Renal cortex interstitium (tissue), 15 donors: ENCODE data around the gene HTN3. TPM values are rescaled to one million over a fixed set of nuclear protein-coding genes. Genes with fewer than 3 reads are reported as not detected.
A peak's percentile ranks its signal among the peaks of the same experiment; 100 is the strongest.
"Not testable (repeated sequence)": the region's sequence is repeated elsewhere in the genome, so short reads cannot be mapped to it uniquely, and the experiment has no call there.

Source experiments
- DNase-seq, 11 donors: peaks; one replicate each; pipeline ENCODE4 v3.0.0-alpha.2; 2013; ENCODE audit warnings: low read depth in 9 of 11, low spot score in 4 of 11; ENCODE audit errors: extremely low read depth in 1 of 11
- long read RNA-seq, 16 experiments: transcript quantifications; one replicate each; lab custom pipeline, GENCODE V29; 2026
- polyA plus RNA-seq, 3 donors: library from polyadenylated mRNA; unstranded; fragments of 120-200 nt; gene quantifications; one replicate each; pipeline ENCODE4 v1.2.1, GENCODE V29; 2013; ENCODE audit not compliant: insufficient read length in 3 of 3

The HTN3 gene
- not detected for polyA plus RNA-seq
- long read RNA-seq, donor 1, result 0 reads
- long read RNA-seq, donor 2, result 0 reads
- long read RNA-seq, donor 3, result 0 reads
- long read RNA-seq, donor 4, result 0 reads
- long read RNA-seq, donor 5, result 0 reads
- long read RNA-seq, donor 6, result 0 reads
- long read RNA-seq, donor 7, result 0 reads
- long read RNA-seq, donor 8, result 0 reads
- long read RNA-seq, donor 9, result 0 reads
- long read RNA-seq, donor 10, result 0 reads
- long read RNA-seq, donor 11, result 0 reads
- long read RNA-seq, donor 12, result 0 reads
- long read RNA-seq, donor 13, result 0 reads
- long read RNA-seq, donor 14, result 0 reads
- long read RNA-seq, donor 15, result 0 reads
- long read RNA-seq, donor 16, result 0 reads

GRCh38 chr4:70028159-70028558 lies at the start of gene HTN3:
Gene HTN3, plus strand, starts transcription at chr4:70028459. Its CDS starts 2,282 bp downstream, at chr4:70030741.
- not testable (repeated sequence) for DNase-seq

- peak in 8 of 11 donors; percentile 3 to 31 (median 12) for DNase-seq
Measured at GRCh38 chr4:69984030-69984443, 44.2 kb upstream of the HTN3 start.

GRCh38 chr4:69986663-69987062 lies 41.6 kb upstream of the HTN3 start:
- DNase-seq, result no peak

- DNase-seq, result no peak
Measured at GRCh38 chr4:69991016-69991415, 37.2 kb upstream of the HTN3 start.

GRCh38 chr4:69994782-69995181 lies 33.5 kb upstream of the HTN3 start:
- DNase-seq, result no peak

- no peak for DNase-seq
Measured at GRCh38 chr4:69995526-69996016, 32.7 kb upstream of the HTN3 start, which contains the start of gene STATH. Gene STATH, plus strand, starts transcription at chr4:69995966. Its CDS starts 2,472 bp downstream, at chr4:69998438.

- DNase-seq, result no peak
Measured at GRCh38 chr4:69999420-69999819, 28.8 kb upstream of the HTN3 start.

GRCh38 chr4:70000711-70001110 lies 27.5 kb upstream of the HTN3 start:
- no peak for DNase-seq

GRCh38 chr4:70002507-70002906 lies 25.8 kb upstream of the HTN3 start:
- DNase-seq, result no peak

GRCh38 chr4:70008771-70009170 lies 19.5 kb upstream of the HTN3 start:
- no peak for DNase-seq

- not testable (repeated sequence) for DNase-seq
Measured at GRCh38 chr4:70019006-70019405, 9.3 kb upstream of the HTN3 start.

GRCh38 chr4:70023218-70023617 lies 5.0 kb upstream of the HTN3 start:
- no peak for DNase-seq

GRCh38 chr4:70027011-70027410 lies 1.2 kb upstream of the HTN3 start:
- DNase-seq, result no peak

GRCh38 chr4:70037559-70037958 lies 9.3 kb downstream of the HTN3 start:
- DNase-seq, result not testable (repeated sequence)

GRCh38 chr4:70039928-70040327 lies 11.7 kb downstream of the HTN3 start:
- DNase-seq, result not testable (repeated sequence)

- no peak for DNase-seq
Measured at GRCh38 chr4:70041652-70042286, 13.5 kb downstream of the HTN3 start.

- DNase-seq, result not testable (repeated sequence)
Measured at GRCh38 chr4:70050138-70050537, 21.9 kb downstream of the HTN3 start, which contains the start of gene HTN1. Gene HTN1, plus strand, starts transcription at chr4:70050438. Its CDS starts 2,639 bp downstream, at chr4:70053077.

GRCh38 chr4:70056534-70056933 lies 28.3 kb downstream of the HTN3 start:
- not testable (repeated sequence) for DNase-seq

- DNase-seq, result no peak
Measured at GRCh38 chr4:70057651-70058050, 29.4 kb downstream of the HTN3 start.

- no peak for DNase-seq
Measured at GRCh38 chr4:70059149-70059548, 30.9 kb downstream of the HTN3 start.
